H9 (cell line): ENCODE measurements around the gene PAFAH1B2. TPM values are rescaled to one million over a fixed set of nuclear protein-coding genes. Genes with fewer than 3 reads are reported as not detected.

Experiments used
- DNase-seq: peaks from one replicate; pipeline ENCODE4 v3.0.0-alpha.2; 2017
- H2AFZ ChIP-seq: one replicate; pipeline ENCODE4 v1.6.1; 2013; ENCODE audit warnings: mild to moderate bottlenecking, low read length, control low read depth, moderate library complexity
- H2AK5ac ChIP-seq: 2 replicates; pipeline ENCODE4 v1.6.1; 2013; ENCODE audit warnings: low read length, control low read depth, mixed read lengths; ENCODE audit not compliant: insufficient read length
- H2BK120ac ChIP-seq: one replicate; pipeline ENCODE4 v1.6.1; 2013; ENCODE audit warnings: low read depth, mild to moderate bottlenecking, low read length, control low read depth, inconsistent platforms; ENCODE audit not compliant: poor library complexity, severe bottlenecking
- H2BK12ac ChIP-seq: 2 replicates; pipeline ENCODE4 v1.6.1; 2013; ENCODE audit warnings: low read length, control low read depth, mixed read lengths, low read depth; ENCODE audit not compliant: insufficient read length
- H2BK15ac ChIP-seq: 2 replicates; pipeline ENCODE4 v1.6.1; 2013; ENCODE audit warnings: low read depth, low read length, control low read depth
- H2BK20ac ChIP-seq: one replicate; pipeline ENCODE4 v1.6.1; 2013; ENCODE audit warnings: low read depth, mild to moderate bottlenecking, low read length, control low read depth, inconsistent platforms; ENCODE audit not compliant: poor library complexity, severe bottlenecking
- H2BK5ac ChIP-seq: 2 replicates; pipeline ENCODE4 v1.6.1; 2013; ENCODE audit warnings: low read length, control low read depth, mixed read lengths; ENCODE audit not compliant: insufficient read length
- H3K14ac ChIP-seq: 2 replicates; pipeline ENCODE4 v1.6.1; 2013; ENCODE audit warnings: low read length, control low read depth; ENCODE audit not compliant: insufficient read depth
- H3K18ac ChIP-seq: 2 replicates; pipeline ENCODE4 v1.6.1; 2013; ENCODE audit warnings: low read depth, mild to moderate bottlenecking, mixed read lengths, low read length, control low read depth; ENCODE audit not compliant: insufficient read length
- H3K23ac ChIP-seq: 2 replicates; pipeline ENCODE4 v1.6.1; 2013; ENCODE audit warnings: low read length, control low read depth, mixed read lengths, low read depth; ENCODE audit not compliant: insufficient read length
- H3K23me2 ChIP-seq: 2 replicates; pipeline ENCODE4 v1.6.1; 2013; ENCODE audit warnings: low read depth, mild to moderate bottlenecking, mixed read lengths, low read length, control low read depth; ENCODE audit not compliant: insufficient read length, poor library complexity, severe bottlenecking
- H3K27ac ChIP-seq: 2 replicates; pipeline ENCODE4 v1.5.1; 2013; ENCODE audit warnings: low read length, control low read depth, mixed read lengths, low read depth; ENCODE audit not compliant: insufficient read length
- H3K27me3 ChIP-seq: 2 replicates; pipeline ENCODE4 v1.6.1; 2013; ENCODE audit warnings: low read length, control low read depth, inconsistent platforms; ENCODE audit not compliant: insufficient read depth
- H3K4ac ChIP-seq: 2 replicates; pipeline ENCODE4 v1.6.1; 2013; ENCODE audit warnings: low read depth, mild to moderate bottlenecking, control low read depth, inconsistent platforms, low read length, moderate library complexity
- H3K4me1 ChIP-seq: 2 replicates; pipeline ENCODE4 v1.6.1; 2013; ENCODE audit warnings: low read length, control low read depth, inconsistent platforms; ENCODE audit not compliant: insufficient read depth
- H3K4me2 ChIP-seq: 2 replicates; pipeline ENCODE4 v1.6.1; 2013; ENCODE audit warnings: low read length, control low read depth, mixed read lengths; ENCODE audit not compliant: insufficient read length, insufficient read depth
- H3K56ac ChIP-seq: 2 replicates; pipeline ENCODE4 v1.6.1; 2013; ENCODE audit warnings: low read depth, mild to moderate bottlenecking, mixed read lengths, low read length, control low read depth; ENCODE audit not compliant: insufficient read length
- H3K79me1 ChIP-seq: 2 replicates; pipeline ENCODE4 v1.6.1; 2013; ENCODE audit warnings: low read depth, mild to moderate bottlenecking, moderate library complexity, low read length, control low read depth, inconsistent platforms; ENCODE audit not compliant: insufficient read depth, poor library complexity, severe bottlenecking
- H3K79me2 ChIP-seq: 2 replicates; pipeline ENCODE4 v1.6.1; 2013; ENCODE audit warnings: low read length, control low read depth, inconsistent platforms; ENCODE audit not compliant: insufficient read depth
- H3K9ac ChIP-seq: 2 replicates; pipeline ENCODE4 v1.6.1; 2013; ENCODE audit warnings: low read length, control low read depth, mixed read lengths; ENCODE audit not compliant: insufficient read length; ENCODE audit errors: extremely low read depth
- H3K9me3 ChIP-seq: one replicate; pipeline ENCODE4 v1.6.1; 2013; ENCODE audit warnings: low read depth, low read length, inconsistent platforms; ENCODE audit not compliant: control insufficient read depth
- H3T11ph ChIP-seq: one replicate; pipeline ENCODE4 v1.6.1; 2013; ENCODE audit warnings: mild to moderate bottlenecking, low read length, control low read depth, inconsistent platforms
- H4K20me1 ChIP-seq: one replicate; pipeline ENCODE4 v1.6.1; 2013; ENCODE audit not compliant: control insufficient read depth, insufficient read length, insufficient read depth
- H4K5ac ChIP-seq: 2 replicates; pipeline ENCODE4 v1.6.1; 2013; ENCODE audit warnings: low read depth, mild to moderate bottlenecking, mixed read lengths, low read length, control low read depth; ENCODE audit not compliant: insufficient read length
- H4K8ac ChIP-seq: replicated peaks from 2 replicates; pipeline ENCODE4 v1.6.1; 2013; ENCODE audit warnings: low read length, control low read depth, mixed read lengths, low read depth; ENCODE audit not compliant: insufficient read length
- H4K91ac ChIP-seq: 2 replicates; pipeline ENCODE4 v1.6.1; 2013; ENCODE audit warnings: low read depth, mild to moderate bottlenecking, moderate library complexity, mixed read lengths, low read length, control low read depth; ENCODE audit not compliant: insufficient read length
- H3K27ac Mint-ChIP-seq, 3 experiments: 2 replicates in 2 of 3; 3 replicates in 1 of 3; pipeline ENCODE4 v1.8.0; 2020 to 2021; ENCODE audit warnings: mixed read lengths in 3 of 3, mild to moderate bottlenecking in 1 of 3, moderate library complexity in 1 of 3
- H3K27me3 Mint-ChIP-seq: 2 replicates; pipeline ENCODE4 v1.8.0; 2021; ENCODE audit warnings: low read depth, mild to moderate bottlenecking, moderate library complexity, mixed read lengths
- H3K36me3 Mint-ChIP-seq, 3 experiments: 2 replicates in 2 of 3; 3 replicates in 1 of 3; pipeline ENCODE4 v1.8.0; 2020 to 2021; ENCODE audit warnings: low read depth in 3 of 3, mixed read lengths in 3 of 3; ENCODE audit not compliant: insufficient read depth in 1 of 3
- H3K4me1 Mint-ChIP-seq, 2 experiments: 2 replicates each; pipeline ENCODE4 v1.8.0; 2020; ENCODE audit warnings: mixed read lengths in 2 of 2
- H3K4me3 Mint-ChIP-seq, 2 experiments: 2 replicates in 1 of 2; 3 replicates in 1 of 2; pipeline ENCODE4 v1.8.0; 2020 to 2021; ENCODE audit warnings: mild to moderate bottlenecking in 2 of 2, mixed read lengths in 2 of 2, moderate library complexity in 1 of 2
- H3K9me3 Mint-ChIP-seq, 2 experiments: 2 replicates in 1 of 2; 3 replicates in 1 of 2; pipeline ENCODE4 v1.8.0; 2020; ENCODE audit warnings: mild to moderate bottlenecking in 2 of 2, mixed read lengths in 2 of 2, moderate library complexity in 1 of 2
- WGBS: extraction: QIAGEN DNeasy Blood & Tissue Kit; methylation state at CpG from one replicate; pipeline ENCODE4 v1.1.7; 2013; ENCODE audit warnings: missing lambda C conversion rate, low lambda C conversion rate, mixed read lengths; ENCODE audit not compliant: insufficient read length; ENCODE audit errors: extremely low coverage; 5-methylcytosine and 5-hydroxymethylcytosine counted together
- total RNA-seq: library from RNA; stranded (reverse); gene quantifications from 2 replicates; pipeline ENCODE4 v1.2.1, GENCODE V29; 2021
- TF ChIP-seq, protein P1 (sequence below): fragments of 200-600 bp; sonication (generic); conservative IDR thresholded peaks from 3 replicates; pipeline ENCODE4 v1.8.0; 2021; ENCODE audit warnings: antibody characterized with exemption, mild to moderate bottlenecking

Gene PAFAH1B2
- total RNA-seq, 1 experiment from 2014 or later, result 161 TPM

DNA sequence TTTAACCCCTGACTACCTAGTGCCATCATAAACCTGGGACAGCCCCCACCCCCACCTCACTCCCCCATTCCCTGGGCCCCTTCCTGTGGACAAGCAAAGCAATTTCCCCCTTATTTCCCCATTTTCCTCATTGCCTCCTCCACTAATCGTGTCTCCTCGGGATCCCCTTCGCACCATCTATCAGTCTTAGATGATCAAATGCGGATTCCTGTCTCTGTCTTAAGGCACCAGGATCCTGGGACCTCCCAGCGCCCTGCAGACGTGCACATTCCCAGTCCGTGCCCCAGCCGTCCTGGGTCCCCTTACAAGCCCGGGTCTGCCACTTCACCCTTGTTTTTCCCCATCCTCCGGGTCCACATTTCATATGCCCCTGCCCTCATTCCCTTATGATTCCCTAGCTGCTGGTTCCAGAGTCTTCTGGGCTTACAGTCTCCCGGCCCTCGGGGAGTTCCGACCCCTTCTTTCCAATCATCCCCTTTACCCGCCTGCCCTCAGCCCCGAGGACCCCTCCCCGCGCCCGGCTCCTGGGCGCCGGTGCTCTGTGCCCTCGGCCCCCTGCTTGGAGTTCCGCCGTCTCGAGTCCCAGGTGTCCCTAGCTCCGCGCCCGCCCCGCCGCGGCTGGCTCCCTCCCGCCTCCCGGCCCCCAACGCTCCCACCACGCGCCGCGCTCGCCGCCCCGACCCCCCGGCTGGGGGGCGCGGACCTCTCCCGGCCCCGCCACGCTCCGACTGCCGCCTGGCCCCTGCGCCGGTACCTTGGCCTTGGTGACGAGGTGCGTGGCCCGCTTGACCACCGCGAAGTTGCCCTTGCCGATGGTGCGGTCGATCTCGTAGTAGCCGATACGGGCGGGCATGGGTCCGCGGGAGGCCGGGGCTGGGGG is 46.5 kb upstream of the PAFAH1B2 start:
- no peak overlapping the region for H4K91ac ChIP-seq
- no peak overlapping the region for H2BK12ac ChIP-seq
- H3K4me1 ChIP-seq, result peaks cover 6% of the 10 kb centered on the region; the same call in 1 of the 2 replicates
- no CpG with 5 or more reads among the region's 65 CpGs for WGBS
- H2BK20ac ChIP-seq, result no peak overlapping the region
- H2BK5ac ChIP-seq, result no peak overlapping the region
- H3K18ac ChIP-seq, result peak overlapping the region; percentile 93
- H2AFZ ChIP-seq, result no peak overlapping the region
- peak overlapping the region; percentile 92 for H3K4me2 ChIP-seq
- H3T11ph ChIP-seq, result no peak overlapping the region
- no peak overlapping the region for H4K8ac ChIP-seq
- Mint-ChIP-seq H3K4me1 (peaks cover 36% of the 10 kb centered on the region in 2 experiments), H3K36me3 (no peaks in the 10 kb centered on the region), H3K27me3 (peaks cover 1% of the 10 kb centered on the region; the same call in 1 of the 2 replicates), H3K27ac (peak overlapping the region; percentile 72 to 97 (median 95); a peak in 6 of 7 replicates), H3K4me3 (peak overlapping the region; percentile 87 to 99), H3K9me3 (0 out of 5 replicates have a peak, but pooled peaks cover 0 to 2% of the 10 kb centered on the region in 2 experiments)
- peak; percentile 49 for DNase-seq
- no peaks in the 10 kb centered on the region for H3K9me3 ChIP-seq
- H3K27ac ChIP-seq, result no peak overlapping the region
- TF ChIP-seq, protein P1, sequence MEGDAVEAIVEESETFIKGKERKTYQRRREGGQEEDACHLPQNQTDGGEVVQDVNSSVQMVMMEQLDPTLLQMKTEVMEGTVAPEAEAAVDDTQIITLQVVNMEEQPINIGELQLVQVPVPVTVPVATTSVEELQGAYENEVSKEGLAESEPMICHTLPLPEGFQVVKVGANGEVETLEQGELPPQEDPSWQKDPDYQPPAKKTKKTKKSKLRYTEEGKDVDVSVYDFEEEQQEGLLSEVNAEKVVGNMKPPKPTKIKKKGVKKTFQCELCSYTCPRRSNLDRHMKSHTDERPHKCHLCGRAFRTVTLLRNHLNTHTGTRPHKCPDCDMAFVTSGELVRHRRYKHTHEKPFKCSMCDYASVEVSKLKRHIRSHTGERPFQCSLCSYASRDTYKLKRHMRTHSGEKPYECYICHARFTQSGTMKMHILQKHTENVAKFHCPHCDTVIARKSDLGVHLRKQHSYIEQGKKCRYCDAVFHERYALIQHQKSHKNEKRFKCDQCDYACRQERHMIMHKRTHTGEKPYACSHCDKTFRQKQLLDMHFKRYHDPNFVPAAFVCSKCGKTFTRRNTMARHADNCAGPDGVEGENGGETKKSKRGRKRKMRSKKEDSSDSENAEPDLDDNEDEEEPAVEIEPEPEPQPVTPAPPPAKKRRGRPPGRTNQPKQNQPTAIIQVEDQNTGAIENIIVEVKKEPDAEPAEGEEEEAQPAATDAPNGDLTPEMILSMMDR, result no peak
- peaks cover 18% of the 10 kb centered on the region; the same call in 1 of the 2 replicates for H3K79me2 ChIP-seq
- no peak overlapping the region for H3K23ac ChIP-seq
- H4K5ac ChIP-seq, result no peak overlapping the region
- H3K4ac ChIP-seq, result no peak overlapping the region; the same call in 1 of the 2 replicates
- H3K79me1 ChIP-seq, result no peaks in the 10 kb centered on the region
- H3K9ac ChIP-seq, result peak overlapping the region; percentile 90
- H3K14ac ChIP-seq, result peak overlapping the region; percentile 99
- H2BK120ac ChIP-seq, result no peak overlapping the region
- H3K56ac ChIP-seq, result no peak overlapping the region
- no peak overlapping the region for H2BK15ac ChIP-seq
- peaks cover 17% of the 10 kb centered on the region for H3K23me2 ChIP-seq
- no peak overlapping the region for H2AK5ac ChIP-seq
- H3K27me3 ChIP-seq, result no peaks in the 10 kb centered on the region
- H4K20me1 ChIP-seq, result no peaks in the 10 kb centered on the region
